ENCODE results near the gene DTNBP1.

GRCh38 chr6:15487262-15487661 lies 175.6 kb downstream of the DTNBP1 start:
- TF ChIP-seq CTCF (IDR thresholded peaks at IDR 0.05; ENCODE audit: low read depth, low read length, poor library complexity, severe bottlenecking) = no peak
- no peak for TF ChIP-seq EZH2phosphoT487 (IDR thresholded peaks at IDR 0.05; ENCODE audit: borderline replicate concordance, low read length)
